ENCODE measurements around the gene ZC3H7B.

DNA sequence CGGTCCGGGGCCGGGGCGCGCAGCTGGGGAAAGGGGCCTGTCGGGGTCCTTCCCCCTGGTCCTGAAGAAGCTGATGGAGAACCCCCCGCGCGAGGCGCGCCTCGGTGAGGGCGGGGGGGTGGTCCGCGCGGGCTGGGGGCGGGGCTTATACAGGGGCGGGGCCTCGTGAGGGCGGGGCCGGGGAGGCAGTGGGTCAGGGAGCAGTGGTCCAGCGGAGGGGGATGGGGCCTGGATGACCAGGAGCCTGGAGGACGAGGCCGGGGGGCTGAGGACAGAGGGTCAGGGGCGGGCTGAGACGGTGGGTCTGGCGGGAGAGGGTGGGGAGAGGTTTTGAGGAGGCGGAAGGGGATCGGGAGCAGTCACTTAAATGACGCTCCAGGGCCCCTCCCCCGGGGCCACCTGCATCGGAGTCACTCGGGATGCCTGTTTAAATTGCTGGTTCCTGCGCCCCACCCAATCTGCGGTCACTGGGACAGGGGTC is 80.8 kb downstream of the ZC3H7B start:
- TF ChIP-seq, protein P1, sequence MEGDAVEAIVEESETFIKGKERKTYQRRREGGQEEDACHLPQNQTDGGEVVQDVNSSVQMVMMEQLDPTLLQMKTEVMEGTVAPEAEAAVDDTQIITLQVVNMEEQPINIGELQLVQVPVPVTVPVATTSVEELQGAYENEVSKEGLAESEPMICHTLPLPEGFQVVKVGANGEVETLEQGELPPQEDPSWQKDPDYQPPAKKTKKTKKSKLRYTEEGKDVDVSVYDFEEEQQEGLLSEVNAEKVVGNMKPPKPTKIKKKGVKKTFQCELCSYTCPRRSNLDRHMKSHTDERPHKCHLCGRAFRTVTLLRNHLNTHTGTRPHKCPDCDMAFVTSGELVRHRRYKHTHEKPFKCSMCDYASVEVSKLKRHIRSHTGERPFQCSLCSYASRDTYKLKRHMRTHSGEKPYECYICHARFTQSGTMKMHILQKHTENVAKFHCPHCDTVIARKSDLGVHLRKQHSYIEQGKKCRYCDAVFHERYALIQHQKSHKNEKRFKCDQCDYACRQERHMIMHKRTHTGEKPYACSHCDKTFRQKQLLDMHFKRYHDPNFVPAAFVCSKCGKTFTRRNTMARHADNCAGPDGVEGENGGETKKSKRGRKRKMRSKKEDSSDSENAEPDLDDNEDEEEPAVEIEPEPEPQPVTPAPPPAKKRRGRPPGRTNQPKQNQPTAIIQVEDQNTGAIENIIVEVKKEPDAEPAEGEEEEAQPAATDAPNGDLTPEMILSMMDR (IDR thresholded peaks at IDR 0.05), result no peak
- TF ChIP-seq POLR2AphosphoS5 (IDR thresholded peaks at IDR 0.05), result no peak

Measured in prostate gland (tissue), 2 donors.